NCI-H226 (cell line): ENCODE results near the gene MRPS26.

Experiments used
- DNase-seq: peaks from one replicate; pipeline ENCODE4 v3.0.0-alpha.2; 2015

Gene MRPS26

GRCh38 chr20:3077618-3078134 is 31.8 kb downstream of the MRPS26 start:
- DNase-seq: no peak

- peak; percentile 62 for DNase-seq
These were observed 35.1 kb downstream of the MRPS26 start for GRCh38 chr20:3080939-3081388.

- no peak for DNase-seq
These were observed 35.8 kb downstream of the MRPS26 start for GRCh38 chr20:3081641-3082040.

GRCh38 chr20:3082306-3082951 is 36.6 kb downstream of the MRPS26 start:
- no peak for DNase-seq

- no peak for DNase-seq
These were observed 37.4 kb downstream of the MRPS26 start for GRCh38 chr20:3082955-3083952.

GRCh38 chr20:3084283-3084985 is 38.6 kb downstream of the MRPS26 start, which contains the start of gene AVP:
AVP (minus strand) TSS chr20:3084724; CDS start chr20:3084674, 50 bp downstream.
- DNase-seq: no peak

- no peak for DNase-seq
These were observed 39.1 kb downstream of the MRPS26 start for GRCh38 chr20:3084986-3085360.

- no peak for DNase-seq
These were observed 39.8 kb downstream of the MRPS26 start for GRCh38 chr20:3085571-3086072.

- DNase-seq: no peak
These were observed 42.2 kb downstream of the MRPS26 start for GRCh38 chr20:3088031-3088430.

GRCh38 chr20:3090565-3090964 is 44.7 kb downstream of the MRPS26 start:
- no peak for DNase-seq

- no peak for DNase-seq
These were observed 46.9 kb downstream of the MRPS26 start for GRCh38 chr20:3092611-3093379.

GRCh38 chr20:3093861-3094361 is 48.1 kb downstream of the MRPS26 start:
- DNase-seq: no peak

- no peak for DNase-seq
These were observed 49.2 kb downstream of the MRPS26 start for GRCh38 chr20:3094848-3095629.
